Measurements from ENCODE around the gene TP53RK.

The TP53RK gene

DNA sequence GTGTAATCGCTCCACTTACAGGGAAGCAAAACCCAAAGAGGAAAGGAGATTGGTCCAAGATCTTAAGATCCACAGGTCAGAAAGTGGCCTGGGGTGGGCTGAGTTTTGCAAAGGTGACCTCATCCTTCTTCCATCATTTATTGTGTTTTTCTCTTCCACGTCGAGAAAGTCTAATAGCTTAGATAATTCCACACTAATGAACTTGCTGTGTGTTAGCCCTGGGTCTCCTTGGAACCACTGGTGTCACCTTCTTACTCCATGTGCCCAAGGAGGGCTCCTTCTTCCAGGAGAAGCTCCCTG is 39.6 kb downstream of the TP53RK start:
- H2AFZ ChIP-seq (ENCODE audit: low read length): no peak overlapping the region
- H3K4me1 ChIP-seq (ENCODE audit: insufficient read depth, low read length, poor library complexity, severe bottlenecking): no peaks in the 10 kb centered on the region
- no peak overlapping the region for H3K9ac ChIP-seq (ENCODE audit: low read depth, low read length, poor library complexity, severe bottlenecking)
- H3K79me2 ChIP-seq (ENCODE audit: insufficient read depth, low read length): no peaks in the 10 kb centered on the region
- no peaks in the 10 kb centered on the region for H3K36me3 ChIP-seq (ENCODE audit: insufficient read depth, low read length)
- no peaks in the 10 kb centered on the region for H3F3A ChIP-seq (ENCODE audit: low read depth)
- TF ChIP-seq CTCF (conservative IDR thresholded peaks at IDR 0.05; ENCODE audit: low read length) (no peak), EZH2phosphoT487 (IDR thresholded peaks at IDR 0.05; ENCODE audit: borderline replicate concordance) (no peak)
- no peaks in the 10 kb centered on the region for H3K9me3 ChIP-seq (ENCODE audit: insufficient read depth, low read depth, low read length)
- no peaks in the 10 kb centered on the region for H4K20me1 ChIP-seq (ENCODE audit: insufficient read depth, low read length, poor library complexity, severe bottlenecking)
- no peak overlapping the region for H3K4me2 ChIP-seq (ENCODE audit: low read depth, low read length, poor library complexity, severe bottlenecking)
- no peak overlapping the region for H3K4me3 ChIP-seq (ENCODE audit: low read length, poor library complexity, severe bottlenecking)
- no peaks in the 10 kb centered on the region for H3K27me3 ChIP-seq (ENCODE audit: insufficient read depth, low read length, poor library complexity, severe bottlenecking)
- H3K9me2 ChIP-seq (replicated peaks; ENCODE audit: low read depth, low read length): no peaks in the 10 kb centered on the region

DNA sequence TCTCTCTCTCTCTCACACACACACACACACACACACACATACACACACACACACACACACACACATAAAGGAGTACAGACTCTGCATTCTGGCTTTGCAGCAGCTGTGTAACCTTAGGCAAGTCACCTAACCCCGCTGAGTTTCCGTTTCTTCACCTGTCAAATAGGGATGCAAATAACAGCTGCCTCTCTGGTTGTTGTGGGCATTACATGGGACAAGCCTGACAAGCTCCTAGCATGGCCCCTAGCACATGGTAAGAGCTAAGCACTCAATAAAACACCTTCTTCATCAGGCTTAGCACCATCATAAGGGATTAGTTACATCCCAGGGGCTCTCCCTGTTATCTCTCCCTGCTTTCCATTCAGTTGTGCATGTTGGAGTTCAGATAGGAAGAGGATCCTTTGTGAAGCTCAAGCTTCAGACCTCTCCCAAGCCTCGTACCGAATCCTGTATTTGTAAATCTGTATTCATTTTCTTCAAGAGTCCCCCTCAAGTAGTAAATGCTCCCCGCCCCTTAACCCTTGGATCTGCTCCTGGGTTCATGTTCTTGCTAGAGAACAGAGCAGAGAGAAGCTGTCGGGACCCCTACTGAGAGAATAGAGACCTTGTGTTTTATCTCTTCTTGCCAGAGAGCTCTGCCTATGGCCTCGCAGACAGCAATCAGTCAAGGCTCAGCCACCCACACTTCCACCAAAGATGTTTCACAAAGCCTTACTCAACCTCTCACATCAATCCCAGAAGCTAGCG is 40.2 kb downstream of the TP53RK start:
- Histone ChIP-seq H3F3A (ENCODE audit: low read depth) (no peaks in the 10 kb centered on the region), H3K9me2 (replicated peaks; ENCODE audit: low read depth, low read length) (no peaks in the 10 kb centered on the region), H2AFZ (ENCODE audit: low read length) (no peak overlapping the region), H3K27me3 (ENCODE audit: insufficient read depth, low read length, poor library complexity, severe bottlenecking) (no peaks in the 10 kb centered on the region), H3K79me2 (ENCODE audit: insufficient read depth, low read length) (no peaks in the 10 kb centered on the region), H3K4me3 (ENCODE audit: low read length, poor library complexity, severe bottlenecking) (no peak overlapping the region), H3K36me3 (ENCODE audit: insufficient read depth, low read length) (no peaks in the 10 kb centered on the region), H3K9me3 (ENCODE audit: insufficient read depth, low read depth, low read length) (no peaks in the 10 kb centered on the region), H3K9ac (ENCODE audit: low read depth, low read length, poor library complexity, severe bottlenecking) (no peak overlapping the region), H3K4me2 (ENCODE audit: low read depth, low read length, poor library complexity, severe bottlenecking) (no peak overlapping the region), H4K20me1 (ENCODE audit: insufficient read depth, low read length, poor library complexity, severe bottlenecking) (no peaks in the 10 kb centered on the region), H3K4me1 (ENCODE audit: insufficient read depth, low read length, poor library complexity, severe bottlenecking) (no peaks in the 10 kb centered on the region)
- no peak; the same call in 1 of the 2 replicates for TF ChIP-seq CTCF (conservative IDR thresholded peaks at IDR 0.05; ENCODE audit: low read length)
- TF ChIP-seq EZH2phosphoT487 (IDR thresholded peaks at IDR 0.05; ENCODE audit: borderline replicate concordance): no peak

DNA sequence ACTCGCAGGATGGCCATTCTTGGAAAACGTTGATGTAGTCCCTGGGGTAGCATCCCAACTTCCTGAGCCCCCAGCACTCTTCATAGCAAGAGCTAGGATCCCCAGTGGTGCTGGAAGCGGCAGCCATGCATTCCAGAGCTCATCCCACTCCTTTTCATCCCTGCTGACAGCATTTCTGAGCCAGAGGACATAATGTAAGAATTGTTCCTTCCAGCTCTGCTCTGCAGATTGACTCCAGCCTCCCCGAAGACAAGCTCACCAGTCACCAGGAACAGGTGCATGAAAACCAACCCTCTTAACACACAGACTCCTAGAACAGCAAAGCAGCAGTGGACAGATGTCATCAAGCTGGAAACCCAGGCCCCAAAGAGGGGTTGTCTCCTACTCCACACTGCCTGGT is 41.8 kb downstream of the TP53RK start:
- Histone ChIP-seq H3K4me2 (ENCODE audit: low read depth, low read length, poor library complexity, severe bottlenecking) (no peak overlapping the region), H3F3A (ENCODE audit: low read depth) (no peaks in the 10 kb centered on the region), H3K79me2 (ENCODE audit: insufficient read depth, low read length) (no peaks in the 10 kb centered on the region), H3K36me3 (ENCODE audit: insufficient read depth, low read length) (no peaks in the 10 kb centered on the region), H3K9me2 (replicated peaks; ENCODE audit: low read depth, low read length) (no peaks in the 10 kb centered on the region), H2AFZ (ENCODE audit: low read length) (no peak overlapping the region), H3K27me3 (ENCODE audit: insufficient read depth, low read length, poor library complexity, severe bottlenecking) (no peaks in the 10 kb centered on the region), H3K9ac (ENCODE audit: low read depth, low read length, poor library complexity, severe bottlenecking) (no peak overlapping the region), H3K4me1 (ENCODE audit: insufficient read depth, low read length, poor library complexity, severe bottlenecking) (no peaks in the 10 kb centered on the region), H4K20me1 (ENCODE audit: insufficient read depth, low read length, poor library complexity, severe bottlenecking) (no peaks in the 10 kb centered on the region), H3K4me3 (ENCODE audit: low read length, poor library complexity, severe bottlenecking) (no peak overlapping the region), H3K9me3 (ENCODE audit: insufficient read depth, low read depth, low read length) (no peaks in the 10 kb centered on the region)
- no peak for TF ChIP-seq CTCF (conservative IDR thresholded peaks at IDR 0.05; ENCODE audit: low read length)
- no peak for TF ChIP-seq EZH2phosphoT487 (IDR thresholded peaks at IDR 0.05; ENCODE audit: borderline replicate concordance)
